ENCODE results near the gene CPED1. TPM values are rescaled to one million over a fixed set of nuclear protein-coding genes. Genes with fewer than 3 reads are reported as not detected.

CPED1 gene
- total RNA-seq, 1 donor from 2014 or later, result not detected

DNA sequence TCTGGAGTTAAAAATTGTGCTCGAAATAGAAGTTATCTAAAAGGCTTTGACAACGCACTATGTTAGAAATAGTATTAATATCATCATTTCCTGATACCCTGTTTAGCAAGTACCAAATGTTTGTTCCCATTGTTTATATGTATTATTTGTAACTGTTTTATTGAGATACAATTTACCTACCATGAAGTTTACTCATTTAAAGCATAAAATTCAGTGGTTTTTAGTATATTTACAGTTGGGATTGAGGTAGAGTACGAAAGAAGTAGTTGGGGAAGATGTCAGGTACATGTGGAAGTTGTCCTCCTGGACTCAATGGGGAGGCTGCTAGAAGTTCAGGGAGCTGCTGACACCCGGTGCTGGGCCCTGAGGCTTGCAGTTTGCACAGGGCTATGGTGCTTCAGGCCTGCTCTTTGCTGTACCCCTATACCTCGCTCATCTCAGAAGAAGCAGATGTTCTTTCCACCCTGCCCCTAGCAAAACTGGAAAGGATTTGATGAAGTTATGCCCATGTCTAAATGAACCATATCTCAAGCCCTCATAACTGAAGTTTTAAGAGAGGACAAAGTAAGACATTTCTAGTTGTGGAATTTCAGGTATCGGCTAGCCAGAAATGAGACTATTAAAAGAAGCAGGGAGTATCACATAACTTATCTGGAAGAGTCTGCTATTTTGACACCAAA lies 315.1 kb downstream of the CPED1 start:
- TF ChIP-seq EZH2phosphoT487 (IDR thresholded peaks at IDR 0.05) (no peak), EZH2 (IDR thresholded peaks at IDR 0.05) (no peak)
- TF ChIP-seq, protein P1, sequence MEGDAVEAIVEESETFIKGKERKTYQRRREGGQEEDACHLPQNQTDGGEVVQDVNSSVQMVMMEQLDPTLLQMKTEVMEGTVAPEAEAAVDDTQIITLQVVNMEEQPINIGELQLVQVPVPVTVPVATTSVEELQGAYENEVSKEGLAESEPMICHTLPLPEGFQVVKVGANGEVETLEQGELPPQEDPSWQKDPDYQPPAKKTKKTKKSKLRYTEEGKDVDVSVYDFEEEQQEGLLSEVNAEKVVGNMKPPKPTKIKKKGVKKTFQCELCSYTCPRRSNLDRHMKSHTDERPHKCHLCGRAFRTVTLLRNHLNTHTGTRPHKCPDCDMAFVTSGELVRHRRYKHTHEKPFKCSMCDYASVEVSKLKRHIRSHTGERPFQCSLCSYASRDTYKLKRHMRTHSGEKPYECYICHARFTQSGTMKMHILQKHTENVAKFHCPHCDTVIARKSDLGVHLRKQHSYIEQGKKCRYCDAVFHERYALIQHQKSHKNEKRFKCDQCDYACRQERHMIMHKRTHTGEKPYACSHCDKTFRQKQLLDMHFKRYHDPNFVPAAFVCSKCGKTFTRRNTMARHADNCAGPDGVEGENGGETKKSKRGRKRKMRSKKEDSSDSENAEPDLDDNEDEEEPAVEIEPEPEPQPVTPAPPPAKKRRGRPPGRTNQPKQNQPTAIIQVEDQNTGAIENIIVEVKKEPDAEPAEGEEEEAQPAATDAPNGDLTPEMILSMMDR (IDR thresholded peaks at IDR 0.05), result no peak
- no peak overlapping the region for H3K4me2 ChIP-seq
- Mint-ChIP-seq H3K4me1 (no peaks in the 10 kb centered on the region), H3K4me3 (no peak overlapping the region), H3K27me3 (ENCODE audit: insufficient read depth, low read depth) (no peaks in the 10 kb centered on the region), H3K9me3 (no peaks in the 10 kb centered on the region), H3K36me3 (no peaks in the 10 kb centered on the region), H3K27ac (no peak overlapping the region)
- no peaks in the 10 kb centered on the region for H3K9me3 ChIP-seq (ENCODE audit: low read depth)
- DNase-seq (ENCODE audit: low spot score), result no peak
- no peaks in the 10 kb centered on the region for H4K20me1 ChIP-seq (ENCODE audit: low read depth)
- no peaks in the 10 kb centered on the region for H3K79me2 ChIP-seq (ENCODE audit: low read depth)
- H3K4me3 ChIP-seq, result no peak overlapping the region
- no peaks in the 10 kb centered on the region for H3K36me3 ChIP-seq
- H3K4me1 ChIP-seq, result no peaks in the 10 kb centered on the region
- no peaks in the 10 kb centered on the region for H3K27me3 ChIP-seq
- no peak overlapping the region for H2AFZ ChIP-seq (replicated peaks)
- no peak overlapping the region for H3K9ac ChIP-seq
- no peak overlapping the region for H3K27ac ChIP-seq
- no peaks in the 10 kb centered on the region for H3F3A ChIP-seq (ENCODE audit: low read depth)

GRCh38 chr7:121304102-121304658 lies 315.7 kb downstream of the CPED1 start:
- H3K4me3 ChIP-seq, result no peak overlapping the region
- H3K9me3 Mint-ChIP-seq, result peaks cover under 1% of the 10 kb centered on the region
- H3K36me3 Mint-ChIP-seq, result no peaks in the 10 kb centered on the region
- H4K20me1 ChIP-seq (ENCODE audit: low read depth), result no peaks in the 10 kb centered on the region
- DNase-seq (ENCODE audit: low spot score), result no peak
- H3F3A ChIP-seq (ENCODE audit: low read depth), result no peaks in the 10 kb centered on the region
- no peaks in the 10 kb centered on the region for H3K4me1 ChIP-seq
- no peak overlapping the region for H3K4me2 ChIP-seq
- H3K4me3 Mint-ChIP-seq, result no peak overlapping the region
- no peaks in the 10 kb centered on the region for H3K9me3 ChIP-seq (ENCODE audit: low read depth)
- TF ChIP-seq EZH2 (IDR thresholded peaks at IDR 0.05) (no peak), EZH2phosphoT487 (IDR thresholded peaks at IDR 0.05) (no peak)
- TF ChIP-seq, protein P1 (IDR thresholded peaks at IDR 0.05), result no peak
- no peaks in the 10 kb centered on the region for H3K36me3 ChIP-seq
- H3K27ac Mint-ChIP-seq, result no peak overlapping the region
- no peaks in the 10 kb centered on the region for H3K27me3 ChIP-seq
- no peaks in the 10 kb centered on the region for H3K27me3 Mint-ChIP-seq (ENCODE audit: insufficient read depth, low read depth)
- H3K27ac ChIP-seq, result no peak overlapping the region
- H3K9ac ChIP-seq, result no peak overlapping the region
- H3K4me1 Mint-ChIP-seq, result no peaks in the 10 kb centered on the region
- no peaks in the 10 kb centered on the region for H3K79me2 ChIP-seq (ENCODE audit: low read depth)
- H2AFZ ChIP-seq (replicated peaks), result no peak overlapping the region

DNA sequence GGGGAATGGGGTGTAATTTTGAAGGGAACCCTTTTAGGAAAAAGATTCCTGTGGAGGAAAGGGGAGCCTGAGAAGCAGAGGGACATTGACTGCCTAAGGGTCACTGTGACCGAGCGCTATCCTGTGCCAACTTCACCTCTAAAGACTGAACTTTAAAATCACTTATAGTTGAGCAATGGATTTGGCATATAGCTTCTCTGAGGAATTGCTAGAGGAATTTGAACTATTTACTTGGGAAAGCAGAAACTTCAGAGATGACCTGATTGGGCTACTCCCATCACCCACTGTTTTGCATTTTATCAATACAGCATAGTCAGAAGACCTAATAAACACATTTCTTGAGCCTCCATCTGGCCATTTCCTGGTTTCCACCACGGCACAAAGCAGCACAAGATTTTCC lies 316.6 kb downstream of the CPED1 start:
- Histone ChIP-seq H2AFZ (replicated peaks) (no peak overlapping the region), H3K36me3 (no peaks in the 10 kb centered on the region), H3K9me3 (ENCODE audit: low read depth) (no peaks in the 10 kb centered on the region), H3K4me2 (no peak overlapping the region), H3K27me3 (no peaks in the 10 kb centered on the region), H3K4me3 (no peak overlapping the region), H3K79me2 (ENCODE audit: low read depth) (no peaks in the 10 kb centered on the region), H3K27ac (no peak overlapping the region), H3K9ac (no peak overlapping the region), H4K20me1 (ENCODE audit: low read depth) (no peaks in the 10 kb centered on the region), H3F3A (ENCODE audit: low read depth) (no peaks in the 10 kb centered on the region), H3K4me1 (no peaks in the 10 kb centered on the region)
- Mint-ChIP-seq H3K36me3 (no peaks in the 10 kb centered on the region), H3K4me1 (no peaks in the 10 kb centered on the region), H3K27me3 (ENCODE audit: insufficient read depth, low read depth) (no peaks in the 10 kb centered on the region), H3K27ac (no peak overlapping the region), H3K9me3 (peaks cover 5% of the 10 kb centered on the region), H3K4me3 (no peak overlapping the region)
- DNase-seq (ENCODE audit: low spot score), result no peak
- TF ChIP-seq, protein P1 (IDR thresholded peaks at IDR 0.05), result no peak
- no peak for TF ChIP-seq EZH2 (IDR thresholded peaks at IDR 0.05)
- no peak for TF ChIP-seq EZH2phosphoT487 (IDR thresholded peaks at IDR 0.05)
